A673 (cell line): ENCODE data around the gene RIT2.

Experiments used
- CTCF ChIP-seq: fragments of 300-800, 200-600 bp; sonication (generic); conservative IDR thresholded peaks from 2 replicates; pipeline ENCODE4 v1.5.1; 2017; ENCODE audit warnings: low read depth, mild to moderate bottlenecking, antibody characterized with exemption, low read length, moderate library complexity, mixed read lengths
- EZH2 ChIP-seq: fragments of 200-600 bp; sonication (generic); IDR thresholded peaks from 2 replicates; pipeline ENCODE4 v1.6.1; 2017; ENCODE audit warnings: borderline replicate concordance, low read depth, mild to moderate bottlenecking, mixed read lengths, antibody characterized with exemption, low read length; ENCODE audit not compliant: poor library complexity, severe bottlenecking

GRCh38 chr18:43161528-43161927, 46.0 kb upstream of the RIT2 start:
- TF ChIP-seq CTCF = no peak
- TF ChIP-seq EZH2 = no peak
